ENCODE data around the gene SUSD2. TPM values are rescaled to one million over a fixed set of nuclear protein-coding genes. Genes with fewer than 3 reads are reported as not detected.
A peak's percentile ranks its signal among the peaks of the same experiment; 100 is the strongest.

The SUSD2 gene
- total and polyA plus RNA-seq, 2 experiments from 2014 or later = 9.7 to 10.8 TPM

GRCh38 chr22:24142831-24143230 lies 38.5 kb upstream of the SUSD2 start:
- no peak overlapping the region for H3K4me2 ChIP-seq
- no peaks in the 10 kb centered on the region for H4K20me1 ChIP-seq (ENCODE audit: insufficient read depth, poor library complexity, severe bottlenecking)
- H2AFZ ChIP-seq = no peak overlapping the region
- H3K9me2 ChIP-seq (replicated peaks; ENCODE audit: insufficient read depth) = no peaks in the 10 kb centered on the region
- no peaks in the 10 kb centered on the region for H3K36me3 ChIP-seq (replicated peaks; ENCODE audit: insufficient read depth, low read depth)
- peaks cover 39% of the 10 kb centered on the region for H3K4me1 ChIP-seq (ENCODE audit: insufficient read depth)
- H3K27ac ChIP-seq = no peak overlapping the region
- H3K4me3 ChIP-seq = no peak overlapping the region
- DNase-seq (ENCODE audit: low spot score) = no peak
- TF ChIP-seq EZH2phosphoT487 (IDR thresholded peaks at IDR 0.05; ENCODE audit: low read depth, severe bottlenecking, unreplicated experiment) = no peak
- TF ChIP-seq CTCF (IDR thresholded peaks at IDR 0.05; ENCODE audit: poor library complexity) = no peak
- TF ChIP-seq EZH2 (IDR thresholded peaks at IDR 0.05; ENCODE audit: borderline replicate concordance) = no peak
- no peaks in the 10 kb centered on the region for H3K9me3 ChIP-seq (ENCODE audit: low read depth)
- H3K79me2 ChIP-seq = peaks cover 3% of the 10 kb centered on the region
- 88% methylated on average over 3 of the region's 3 CpGs for WGBS (ENCODE audit: low lambda C conversion rate, missing lambda C conversion rate)
- no peaks in the 10 kb centered on the region for H3K27me3 ChIP-seq

- H3K9me3 ChIP-seq (ENCODE audit: low read depth) = no peaks in the 10 kb centered on the region
- H3K4me3 ChIP-seq = no peak overlapping the region
- H4K20me1 ChIP-seq (ENCODE audit: insufficient read depth, poor library complexity, severe bottlenecking) = no peaks in the 10 kb centered on the region
- H3K27ac ChIP-seq = peak overlapping the region; percentile 82
- peak; percentile 36 for DNase-seq (ENCODE audit: low spot score)
- H3K79me2 ChIP-seq = peaks cover 3% of the 10 kb centered on the region
- H3K36me3 ChIP-seq (replicated peaks; ENCODE audit: insufficient read depth, low read depth) = no peaks in the 10 kb centered on the region
- H3K27me3 ChIP-seq = no peaks in the 10 kb centered on the region
- H3K4me2 ChIP-seq = no peak overlapping the region
- no peaks in the 10 kb centered on the region for H3K9me2 ChIP-seq (replicated peaks; ENCODE audit: insufficient read depth)
- no peak overlapping the region for H2AFZ ChIP-seq
- H3K4me1 ChIP-seq (ENCODE audit: insufficient read depth) = peaks cover 53% of the 10 kb centered on the region
- TF ChIP-seq EZH2 (IDR thresholded peaks at IDR 0.05; ENCODE audit: borderline replicate concordance) (no peak), EZH2phosphoT487 (IDR thresholded peaks at IDR 0.05; ENCODE audit: low read depth, severe bottlenecking, unreplicated experiment) (no peak), CTCF (IDR thresholded peaks at IDR 0.05; ENCODE audit: poor library complexity) (no peak)
- WGBS (ENCODE audit: low lambda C conversion rate, missing lambda C conversion rate) = 78% methylated on average over 1 of the region's 1 CpG
These were observed 37.1 kb upstream of the SUSD2 start for GRCh38 chr22:24144056-24144777.

GRCh38 chr22:24144778-24145085 lies 36.6 kb upstream of the SUSD2 start:
- no peak overlapping the region for H2AFZ ChIP-seq
- H3K27me3 ChIP-seq = no peaks in the 10 kb centered on the region
- no peaks in the 10 kb centered on the region for H4K20me1 ChIP-seq (ENCODE audit: insufficient read depth, poor library complexity, severe bottlenecking)
- DNase-seq (ENCODE audit: low spot score) = no peak
- peaks cover 53% of the 10 kb centered on the region for H3K4me1 ChIP-seq (ENCODE audit: insufficient read depth)
- H3K27ac ChIP-seq = peak overlapping the region; percentile 82
- no peaks in the 10 kb centered on the region for H3K36me3 ChIP-seq (replicated peaks; ENCODE audit: insufficient read depth, low read depth)
- H3K9me2 ChIP-seq (replicated peaks; ENCODE audit: insufficient read depth) = no peaks in the 10 kb centered on the region
- TF ChIP-seq EZH2 (IDR thresholded peaks at IDR 0.05; ENCODE audit: borderline replicate concordance) (no peak), CTCF (IDR thresholded peaks at IDR 0.05; ENCODE audit: poor library complexity) (no peak), EZH2phosphoT487 (IDR thresholded peaks at IDR 0.05; ENCODE audit: low read depth, severe bottlenecking, unreplicated experiment) (no peak)
- no peaks in the 10 kb centered on the region for H3K9me3 ChIP-seq (ENCODE audit: low read depth)
- 90% methylated on average over 2 of the region's 2 CpGs for WGBS (ENCODE audit: low lambda C conversion rate, missing lambda C conversion rate)
- peaks cover 3% of the 10 kb centered on the region for H3K79me2 ChIP-seq
- H3K4me2 ChIP-seq = no peak overlapping the region
- H3K4me3 ChIP-seq = no peak overlapping the region
